DOHH2 (cell line): ENCODE data around the gene SNRPA.

Source experiments
- H3F3A ChIP-seq: fragments of 200-600 bp; sonication (generic), shearing (Covaris generic); 2 replicates; pipeline ENCODE4 v1.6.0; 2016; ENCODE audit warnings: antibody characterized with exemption, mild to moderate bottlenecking; ENCODE audit not compliant: control insufficient read depth, insufficient read depth
- H3K27ac ChIP-seq: fragments of 200-600 bp; sonication (generic); 2 replicates; pipeline ENCODE4 v1.5.1; 2014; ENCODE audit warnings: low read depth, mild to moderate bottlenecking, low read length, moderate library complexity
- H3K27me3 ChIP-seq: fragments of 200-600 bp; sonication (generic); 2 replicates; pipeline ENCODE4 v1.6.1; 2014; ENCODE audit warnings: mild to moderate bottlenecking, low read length, mixed read lengths; ENCODE audit not compliant: control insufficient read depth
- H3K36me3 ChIP-seq: fragments of 200-600 bp; sonication (generic); 2 replicates; pipeline ENCODE4 v1.6.1; 2014; ENCODE audit warnings: mild to moderate bottlenecking, low read length, moderate library complexity, mixed read lengths; ENCODE audit not compliant: control insufficient read depth
- H3K4me1 ChIP-seq: fragments of 200-600 bp; sonication (generic); 2 replicates; pipeline ENCODE4 v1.6.1; 2014; ENCODE audit warnings: mild to moderate bottlenecking, low read length, mixed read lengths; ENCODE audit not compliant: control insufficient read depth
- H3K4me2 ChIP-seq: fragments of 200-600 bp; sonication (generic); 2 replicates; pipeline ENCODE4 v1.6.0; 2014; ENCODE audit warnings: mild to moderate bottlenecking, low read length, moderate library complexity
- H3K4me3 ChIP-seq: fragments of 200-600 bp; sonication (generic); 2 replicates; pipeline ENCODE4 v1.5.1; 2014; ENCODE audit warnings: mild to moderate bottlenecking, low read length, mixed read lengths
- H3K79me2 ChIP-seq: fragments of 200-600 bp; sonication (generic); 2 replicates; pipeline ENCODE4 v1.6.1; 2014; ENCODE audit warnings: mild to moderate bottlenecking, low read length, mixed read lengths; ENCODE audit not compliant: control insufficient read depth
- H3K9me2 ChIP-seq: fragments of 200-600 bp; sonication (generic); replicated peaks from 2 replicates; pipeline ENCODE4 v1.6.1; 2014; ENCODE audit warnings: mild to moderate bottlenecking, low read length, mixed read lengths; ENCODE audit not compliant: control insufficient read depth
- H3K9me3 ChIP-seq: fragments of 200-600 bp; sonication (generic); 2 replicates; pipeline ENCODE4 v1.6.1; 2014; ENCODE audit warnings: antibody characterized with exemption, low read length, mixed read lengths; ENCODE audit not compliant: control insufficient read depth, insufficient read depth
- H4K20me1 ChIP-seq: fragments of 200-600 bp; sonication (generic); 2 replicates; pipeline ENCODE4 v1.6.0; 2014; ENCODE audit warnings: low read depth, mild to moderate bottlenecking, antibody characterized with exemption, low read length, moderate library complexity; ENCODE audit not compliant: control insufficient read depth, insufficient read depth
- EZH2phosphoT487 ChIP-seq: fragments of 200-600 bp; sonication (generic); IDR thresholded peaks from 2 replicates; pipeline ENCODE4 v1.6.1; 2017; ENCODE audit warnings: borderline replicate concordance, mild to moderate bottlenecking, antibody characterized with exemption, low read length, moderate library complexity, mixed read lengths
- TF ChIP-seq, protein P1 (sequence below): fragments of 200-600 bp; sonication (generic); IDR thresholded peaks from one replicate; pipeline ENCODE4 v1.5.1; 2014; ENCODE audit warnings: antibody characterized with exemption, mild to moderate bottlenecking, low read depth, low read length; ENCODE audit not compliant: poor library complexity, severe bottlenecking

The SNRPA gene

DNA sequence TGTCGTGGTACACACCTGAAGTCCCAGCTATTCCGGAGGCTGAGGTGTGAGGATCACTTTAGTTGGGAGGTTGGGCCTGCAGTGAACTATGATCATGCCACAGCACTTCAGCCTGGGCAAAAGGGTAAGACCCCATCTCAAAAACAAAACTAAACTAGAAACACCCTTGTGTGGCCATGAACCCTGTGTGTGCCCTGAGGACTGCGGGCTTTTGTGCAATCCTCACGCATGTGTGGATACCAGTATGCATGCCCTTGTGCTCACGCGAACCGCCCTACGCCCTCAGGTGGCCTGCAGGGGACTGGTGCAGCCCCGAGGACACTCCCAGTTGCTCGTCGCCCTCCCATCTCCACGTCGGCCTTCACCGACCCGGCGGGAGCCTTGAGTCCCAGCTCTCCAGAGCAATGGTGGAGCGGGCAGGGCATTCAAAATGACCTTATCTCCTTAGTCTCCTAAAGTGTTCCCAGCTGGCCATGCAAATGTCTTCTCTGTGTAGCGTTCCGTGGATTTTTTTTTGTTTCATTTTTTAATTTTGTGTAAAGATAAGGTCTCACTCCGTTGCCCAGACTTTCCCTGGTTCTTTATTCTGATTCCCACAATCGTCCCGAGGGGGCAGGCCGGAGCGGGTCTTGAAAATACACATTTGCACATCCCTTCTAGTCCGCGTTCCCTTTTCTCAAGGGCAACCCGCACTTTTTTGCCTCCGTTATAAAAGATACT is 47.1 kb downstream of the SNRPA start:
- peaks cover 40% of the 10 kb centered on the region for H3K79me2 ChIP-seq
- no peak for TF ChIP-seq EZH2phosphoT487
- TF ChIP-seq, protein P1, sequence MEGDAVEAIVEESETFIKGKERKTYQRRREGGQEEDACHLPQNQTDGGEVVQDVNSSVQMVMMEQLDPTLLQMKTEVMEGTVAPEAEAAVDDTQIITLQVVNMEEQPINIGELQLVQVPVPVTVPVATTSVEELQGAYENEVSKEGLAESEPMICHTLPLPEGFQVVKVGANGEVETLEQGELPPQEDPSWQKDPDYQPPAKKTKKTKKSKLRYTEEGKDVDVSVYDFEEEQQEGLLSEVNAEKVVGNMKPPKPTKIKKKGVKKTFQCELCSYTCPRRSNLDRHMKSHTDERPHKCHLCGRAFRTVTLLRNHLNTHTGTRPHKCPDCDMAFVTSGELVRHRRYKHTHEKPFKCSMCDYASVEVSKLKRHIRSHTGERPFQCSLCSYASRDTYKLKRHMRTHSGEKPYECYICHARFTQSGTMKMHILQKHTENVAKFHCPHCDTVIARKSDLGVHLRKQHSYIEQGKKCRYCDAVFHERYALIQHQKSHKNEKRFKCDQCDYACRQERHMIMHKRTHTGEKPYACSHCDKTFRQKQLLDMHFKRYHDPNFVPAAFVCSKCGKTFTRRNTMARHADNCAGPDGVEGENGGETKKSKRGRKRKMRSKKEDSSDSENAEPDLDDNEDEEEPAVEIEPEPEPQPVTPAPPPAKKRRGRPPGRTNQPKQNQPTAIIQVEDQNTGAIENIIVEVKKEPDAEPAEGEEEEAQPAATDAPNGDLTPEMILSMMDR: peak; percentile 62
- H3K4me1 ChIP-seq: peaks cover 47% of the 10 kb centered on the region
- H3K4me2 ChIP-seq: peak overlapping the region; percentile 86
- H3K9me2 ChIP-seq: no peaks in the 10 kb centered on the region
- H3K27me3 ChIP-seq: no peaks in the 10 kb centered on the region
- H4K20me1 ChIP-seq: peaks cover 23% of the 10 kb centered on the region
- no peaks in the 10 kb centered on the region for H3K9me3 ChIP-seq
- peak overlapping the region; percentile 79 for H3K27ac ChIP-seq
- H3F3A ChIP-seq: peaks cover 2% of the 10 kb centered on the region; the same call in 1 of the 2 replicates
- H3K4me3 ChIP-seq: peak overlapping the region; percentile 71
- H3K36me3 ChIP-seq: peaks cover 34% of the 10 kb centered on the region

DNA sequence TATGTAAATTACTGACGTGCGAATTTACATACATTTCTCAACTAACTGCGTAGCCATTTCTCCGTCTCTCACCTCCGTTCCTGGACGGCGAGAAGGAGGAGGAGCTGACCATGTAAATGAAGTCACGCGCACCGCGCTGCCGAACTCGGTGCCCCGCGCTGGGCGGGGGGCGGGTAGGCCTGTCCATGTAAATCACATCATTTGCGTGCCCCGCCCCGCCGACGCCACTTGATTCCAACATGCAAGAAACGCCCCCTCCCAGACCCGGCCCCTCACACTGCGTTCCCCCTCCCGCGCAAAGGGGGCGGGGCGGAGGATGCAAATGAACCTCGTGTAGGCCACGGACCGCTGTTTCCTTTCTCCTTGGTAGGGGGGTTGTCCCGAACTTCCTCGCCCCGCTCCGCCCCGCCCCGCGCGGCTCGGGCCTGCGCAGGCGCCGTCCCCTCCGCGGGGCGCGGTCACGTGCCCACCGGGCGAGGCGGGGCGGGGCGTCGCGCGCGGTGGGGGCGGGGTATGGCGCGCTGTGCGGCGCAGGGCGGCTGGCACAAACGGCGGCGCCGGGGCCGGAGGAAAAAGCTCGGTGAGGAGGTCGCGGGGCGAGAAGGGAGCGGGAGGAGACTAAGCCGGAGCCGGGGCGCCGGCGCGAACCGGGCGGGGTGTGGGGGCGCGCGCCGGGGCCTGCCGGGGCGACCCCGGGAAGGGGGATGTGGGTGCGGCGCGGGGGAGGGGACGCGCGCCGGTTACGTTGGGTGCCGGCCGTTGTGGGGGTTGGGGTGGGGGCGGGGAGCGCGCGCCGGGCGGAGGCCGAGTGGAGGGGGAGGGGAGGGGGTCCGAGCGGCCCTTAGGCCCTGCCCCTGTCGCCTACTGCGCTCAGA is 47.9 kb downstream of the SNRPA start, which contains the start of gene EGLN2:
Gene EGLN2, plus strand, starts transcription at position 509 of the 875 bp plus-strand sequence. CDS start 1,382 bp downstream, outside the sequence.
- peak within 1 kb of the TSS; percentile 93 for H3K4me3 ChIP-seq
- H3K4me1 ChIP-seq: peaks cover 54% of the 10 kb centered on the region
- H3K27ac ChIP-seq: peak within 1 kb of the TSS; percentile 79
- H3K36me3 ChIP-seq: peaks cover 40% of the 10 kb centered on the region
- H3K4me2 ChIP-seq: peak within 1 kb of the TSS; percentile 86
- peaks cover 48% of the 10 kb centered on the region for H3K79me2 ChIP-seq
- H3K9me2 ChIP-seq: no peaks in the 10 kb centered on the region
- no peaks in the 10 kb centered on the region for H3K27me3 ChIP-seq
- TF ChIP-seq, protein P1: no peak
- no peak for TF ChIP-seq EZH2phosphoT487
- H4K20me1 ChIP-seq: peaks cover 28% of the 10 kb centered on the region
- peaks cover 2% of the 10 kb centered on the region; the same call in 1 of the 2 replicates for H3F3A ChIP-seq
- H3K9me3 ChIP-seq: no peaks in the 10 kb centered on the region

- Histone ChIP-seq H3K79me2 (peaks cover 56% of the 10 kb centered on the region), H3K4me1 (peaks cover 62% of the 10 kb centered on the region)
Observed at GRCh38 chr19:40799558-40800338, 48.7 kb downstream of the SNRPA start.

More at GRCh38 chr19:40799558-40800338, 48.7 kb downstream of the SNRPA start:
- H3K9me3 ChIP-seq: no peaks in the 10 kb centered on the region
- peaks cover 30% of the 10 kb centered on the region for H4K20me1 ChIP-seq
- TF ChIP-seq, protein P1: no peak
- TF ChIP-seq EZH2phosphoT487: no peak
- peaks cover 6% of the 10 kb centered on the region for H3F3A ChIP-seq
- peak overlapping the region; percentile 75 for H3K27ac ChIP-seq
- no peaks in the 10 kb centered on the region for H3K9me2 ChIP-seq
- peak overlapping the region; percentile 93 for H3K4me3 ChIP-seq
- H3K36me3 ChIP-seq: peaks cover 48% of the 10 kb centered on the region
- H3K27me3 ChIP-seq: no peaks in the 10 kb centered on the region
- H3K4me2 ChIP-seq: peak overlapping the region; percentile 84
